Smooth muscle cell (in vitro differentiated cells): ENCODE measurements around the gene GPR15LG. TPM values are rescaled to one million over a fixed set of nuclear protein-coding genes. Genes with fewer than 3 reads are reported as not detected.

Experiments used
- DNase-seq: peaks from one replicate; lab custom pipeline; 2025; ENCODE audit not compliant: unreplicated experiment; lab: John Stamatoyannopoulos, UW
- H2AFZ ChIP-seq: fragments of 200-600 bp; sonication (generic); 2 replicates; pipeline ENCODE4 v1.6.0; 2016; ENCODE audit warnings: antibody characterized with exemption, low read depth, mild to moderate bottlenecking
- H3F3A ChIP-seq: fragments of 200-600 bp; sonication (generic); 2 replicates; pipeline ENCODE4 v1.6.0; 2017; ENCODE audit warnings: antibody characterized with exemption, low read depth
- H3K27ac ChIP-seq: fragments of 200-600 bp; sonication (generic); 2 replicates; pipeline ENCODE4 v1.5.1; 2016; ENCODE audit warnings: low read depth, mild to moderate bottlenecking
- H3K27me3 ChIP-seq: fragments of 200-600 bp; sonication (generic); 2 replicates; pipeline ENCODE4 v1.6.1; 2016; ENCODE audit warnings: low read depth, mild to moderate bottlenecking
- H3K36me3 ChIP-seq: fragments of 200-600 bp; sonication (generic); 2 replicates; pipeline ENCODE4 v1.5.1; 2016; ENCODE audit warnings: low read depth
- H3K4me1 ChIP-seq: fragments of 200-600 bp; sonication (generic); 2 replicates; pipeline ENCODE4 v1.5.1; 2016; ENCODE audit warnings: low read depth
- H3K4me2 ChIP-seq: fragments of 200-600 bp; sonication (generic); 2 replicates; pipeline ENCODE4 v1.6.0; 2016; ENCODE audit warnings: mild to moderate bottlenecking
- H3K4me3 ChIP-seq: fragments of 200-600 bp; sonication (generic); 2 replicates; pipeline ENCODE4 v1.5.1; 2016; ENCODE audit warnings: mild to moderate bottlenecking
- H3K79me2 ChIP-seq: fragments of 200-600 bp; sonication (generic); 2 replicates; pipeline ENCODE4 v1.6.0; 2016; ENCODE audit warnings: low read depth, mild to moderate bottlenecking
- H3K9ac ChIP-seq: fragments of 200-600 bp; sonication (generic); 2 replicates; pipeline ENCODE4 v1.6.0; 2016; ENCODE audit warnings: low read depth
- H3K9me3 ChIP-seq: fragments of 200-600 bp; sonication (generic); replicated peaks from 2 replicates; pipeline ENCODE4 v1.5.1; 2016; ENCODE audit warnings: low read depth
- H4K20me1 ChIP-seq: fragments of 200-600 bp; sonication (generic); 2 replicates; pipeline ENCODE4 v1.6.0; 2016; ENCODE audit warnings: low read depth
- CTCF ChIP-seq: fragments of 200-600 bp; sonication (generic); IDR thresholded peaks from 2 replicates; pipeline ENCODE4 v1.5.1; 2017; ENCODE audit warnings: borderline replicate concordance, mild to moderate bottlenecking, antibody characterized with exemption; ENCODE audit not compliant: insufficient read depth, poor library complexity, severe bottlenecking
- WGBS: methylation state at CpG from one replicate; pipeline ENCODE4 v1.1.7; 2016; ENCODE audit warnings: low lambda C conversion rate; 5-methylcytosine and 5-hydroxymethylcytosine counted together
- polyA plus RNA-seq: library from polyadenylated mRNA; unstranded; fragments of >200 nt; fragmentation: Nextera tagmentation; extraction: Ambion mirVana; gene quantifications from 2 replicates; pipeline ENCODE4 v1.2.1, GENCODE V29; 2016
- total RNA-seq: library from RNA; depleted of rRNA; stranded (reverse); fragments of >200 nt; gene quantifications from 2 replicates; pipeline ENCODE4 v1.2.3, GENCODE V29; 2014

GPR15LG gene
- total and polyA plus RNA-seq, 2 experiments from 2014 or later = 0.49 to 1.6 TPM

GRCh38 chr10:84227810-84228209, 54.2 kb downstream of the GPR15LG start:
- no peak overlapping the region for H3K4me3 ChIP-seq
- H2AFZ ChIP-seq = no peak overlapping the region
- H3K79me2 ChIP-seq = no peaks in the 10 kb centered on the region
- H4K20me1 ChIP-seq = no peaks in the 10 kb centered on the region
- H3K27me3 ChIP-seq = peaks cover 16% of the 10 kb centered on the region
- H3K27ac ChIP-seq = no peak overlapping the region
- DNase-seq = no peak
- no peaks in the 10 kb centered on the region for H3K36me3 ChIP-seq
- 65% methylated on average over 4 of the region's 4 CpGs for WGBS
- H3K9ac ChIP-seq = no peak overlapping the region
- H3K4me1 ChIP-seq = no peaks in the 10 kb centered on the region
- TF ChIP-seq CTCF = no peak
- H3K9me3 ChIP-seq = no peaks in the 10 kb centered on the region
- no peaks in the 10 kb centered on the region for H3F3A ChIP-seq
- H3K4me2 ChIP-seq = no peak overlapping the region

- 92% methylated on average over 1 of the region's 1 CpG for WGBS
- no peak for DNase-seq
- H3K4me3 ChIP-seq = no peak overlapping the region
- no peak for TF ChIP-seq CTCF
- no peak overlapping the region for H3K4me2 ChIP-seq
- no peaks in the 10 kb centered on the region for H3F3A ChIP-seq
- H3K79me2 ChIP-seq = no peaks in the 10 kb centered on the region
- no peak overlapping the region for H2AFZ ChIP-seq
- no peak overlapping the region for H3K27ac ChIP-seq
- H3K36me3 ChIP-seq = no peaks in the 10 kb centered on the region
- peaks cover 16% of the 10 kb centered on the region for H3K27me3 ChIP-seq
- H3K4me1 ChIP-seq = no peaks in the 10 kb centered on the region
- H4K20me1 ChIP-seq = no peaks in the 10 kb centered on the region
- no peaks in the 10 kb centered on the region for H3K9me3 ChIP-seq
- H3K9ac ChIP-seq = no peak overlapping the region
Measured at GRCh38 chr10:84230359-84230758, 56.8 kb downstream of the GPR15LG start.

GRCh38 chr10:84232376-84232775, 58.8 kb downstream of the GPR15LG start:
- 89% methylated on average over 10 of the region's 10 CpGs for WGBS
- no peaks in the 10 kb centered on the region for H3K4me1 ChIP-seq

More at GRCh38 chr10:84232376-84232775, 58.8 kb downstream of the GPR15LG start:
- DNase-seq = no peak
- Histone ChIP-seq H3F3A (no peaks in the 10 kb centered on the region), H3K79me2 (no peaks in the 10 kb centered on the region), H3K4me2 (no peak overlapping the region), H2AFZ (no peak overlapping the region), H3K36me3 (no peaks in the 10 kb centered on the region), H3K9me3 (no peaks in the 10 kb centered on the region), H3K9ac (no peak overlapping the region), H4K20me1 (no peaks in the 10 kb centered on the region), H3K27ac (no peak overlapping the region), H3K4me3 (no peak overlapping the region), H3K27me3 (peaks cover 24% of the 10 kb centered on the region)
- no peak for TF ChIP-seq CTCF
